Uterus (tissue), 4 donors: ENCODE results near the gene HMG20B. TPM values are rescaled to one million over a fixed set of nuclear protein-coding genes. Genes with fewer than 3 reads are reported as not detected.

Experiments
- DNase-seq, 2 donors: peaks; one replicate each; pipeline ENCODE4 v3.0.0-alpha.2; 2019 to 2020
- H3K27ac ChIP-seq, 2 donors: fragments of 200-600 bp; sonication (generic); 1 replicate in 1 of 2; 2 replicates in 1 of 2; pipeline ENCODE4 v1.5.1; 2016 to 2018
- H3K27me3 ChIP-seq, 2 donors: fragments of 200-600 bp; sonication (generic); one replicate each; pipeline ENCODE4 v1.5.1; 2018 to 2019; ENCODE audit warnings: control low read depth in 1 of 2
- H3K36me3 ChIP-seq, 2 donors: fragments of 200-600 bp; sonication (generic); one replicate each; pipeline ENCODE4 v1.5.1; 2019; ENCODE audit warnings: control low read depth in 1 of 2
- H3K4me1 ChIP-seq, 2 donors: fragments of 200-600 bp; sonication (generic); one replicate each; pipeline ENCODE4 v1.5.1; 2018 to 2019; ENCODE audit warnings: control low read depth in 1 of 2
- H3K4me3 ChIP-seq, 2 donors: fragments of 200-600 bp; sonication (generic); 1 replicate in 1 of 2; 2 replicates in 1 of 2; pipeline ENCODE4 v1.5.1; 2018 to 2019; ENCODE audit warnings: mild to moderate bottlenecking in 1 of 2
- H3K9me3 ChIP-seq, 2 donors: fragments of 200-600 bp; sonication (generic); one replicate each; pipeline ENCODE4 v1.5.1; 2019; ENCODE audit warnings: control low read depth in 1 of 2
- POLR2A ChIP-seq, 2 donors: fragments of 450-650 bp; IDR thresholded peaks; one replicate each; pipeline ENCODE4 v1.6.1; 2016; ENCODE audit warnings: antibody characterized with exemption in 2 of 2, mild to moderate bottlenecking in 1 of 2, moderate library complexity in 1 of 2
- intact Hi-C: fragments of 100-400 bp; cut with DNase I; formaldehyde crosslinking; loops from one replicate; pipeline ENCODE4 v1.15.1; 2023; ENCODE audit warnings: low total_unique reads
- total RNA-seq, 4 donors: library from RNA; depleted of rRNA in 3 of 4; stranded (reverse); fragments of >200 nt in 3 of 4; gene quantifications; one replicate each; pipeline versions ENCODE4 v1.1.0 to v1.2.4, GENCODE V29; 2014 to 2023
- TF ChIP-seq, protein P1 (sequence below), 4 experiments: fragments of 200-600 bp in 2 of 4; fragments of 450-650 bp in 2 of 4; sonication (generic) in 2 of 4; IDR thresholded peaks; one replicate each; pipeline ENCODE4 v1.5.1; 2016 to 2019; ENCODE audit warnings: antibody characterized with exemption in 4 of 4, mild to moderate bottlenecking in 2 of 4, moderate library complexity in 1 of 4
- donor health status: DM: yes; HTN: yes; CAD: no.

The HMG20B gene
- total RNA-seq, 4 donors from 2014 or later: 52.9 to 232 (median 63.6) TPM

DNA sequence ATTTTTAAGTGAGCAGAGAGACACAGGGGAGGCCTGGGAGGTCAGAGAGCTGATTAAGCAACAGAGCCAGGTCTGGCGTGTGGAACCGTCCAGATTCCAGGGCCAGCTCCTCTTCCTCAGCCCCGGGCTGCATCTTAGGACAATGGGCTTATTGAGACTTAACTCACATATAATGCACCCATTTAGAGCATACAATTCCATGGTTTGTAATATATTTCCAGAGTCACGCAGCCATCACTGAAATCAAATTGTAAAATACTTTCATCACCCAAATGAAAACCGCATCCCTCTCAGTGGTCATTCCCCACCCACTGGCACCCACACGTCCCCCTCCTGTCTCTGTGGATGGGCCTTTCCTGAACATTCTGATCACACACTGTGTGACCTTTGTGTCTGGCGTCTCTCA lies 2.1 kb upstream of the HMG20B start:
- Histone ChIP-seq H3K27me3 (no peaks in the 10 kb centered on the region), H3K36me3 (no peaks in the 10 kb centered on the region), H3K4me3 (no peak overlapping the region), H3K4me1 (peaks cover 0 to 6% of the 10 kb centered on the region in 2 donors), H3K27ac (no peak overlapping the region), H3K9me3 (no peaks in the 10 kb centered on the region)
- intact Hi-C loops: no loop called here
- TF ChIP-seq, protein P1, sequence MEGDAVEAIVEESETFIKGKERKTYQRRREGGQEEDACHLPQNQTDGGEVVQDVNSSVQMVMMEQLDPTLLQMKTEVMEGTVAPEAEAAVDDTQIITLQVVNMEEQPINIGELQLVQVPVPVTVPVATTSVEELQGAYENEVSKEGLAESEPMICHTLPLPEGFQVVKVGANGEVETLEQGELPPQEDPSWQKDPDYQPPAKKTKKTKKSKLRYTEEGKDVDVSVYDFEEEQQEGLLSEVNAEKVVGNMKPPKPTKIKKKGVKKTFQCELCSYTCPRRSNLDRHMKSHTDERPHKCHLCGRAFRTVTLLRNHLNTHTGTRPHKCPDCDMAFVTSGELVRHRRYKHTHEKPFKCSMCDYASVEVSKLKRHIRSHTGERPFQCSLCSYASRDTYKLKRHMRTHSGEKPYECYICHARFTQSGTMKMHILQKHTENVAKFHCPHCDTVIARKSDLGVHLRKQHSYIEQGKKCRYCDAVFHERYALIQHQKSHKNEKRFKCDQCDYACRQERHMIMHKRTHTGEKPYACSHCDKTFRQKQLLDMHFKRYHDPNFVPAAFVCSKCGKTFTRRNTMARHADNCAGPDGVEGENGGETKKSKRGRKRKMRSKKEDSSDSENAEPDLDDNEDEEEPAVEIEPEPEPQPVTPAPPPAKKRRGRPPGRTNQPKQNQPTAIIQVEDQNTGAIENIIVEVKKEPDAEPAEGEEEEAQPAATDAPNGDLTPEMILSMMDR (IDR thresholded peaks at IDR 0.05): no peak
- TF ChIP-seq POLR2A (IDR thresholded peaks at IDR 0.05): no peak
- DNase-seq: no peak

DNA sequence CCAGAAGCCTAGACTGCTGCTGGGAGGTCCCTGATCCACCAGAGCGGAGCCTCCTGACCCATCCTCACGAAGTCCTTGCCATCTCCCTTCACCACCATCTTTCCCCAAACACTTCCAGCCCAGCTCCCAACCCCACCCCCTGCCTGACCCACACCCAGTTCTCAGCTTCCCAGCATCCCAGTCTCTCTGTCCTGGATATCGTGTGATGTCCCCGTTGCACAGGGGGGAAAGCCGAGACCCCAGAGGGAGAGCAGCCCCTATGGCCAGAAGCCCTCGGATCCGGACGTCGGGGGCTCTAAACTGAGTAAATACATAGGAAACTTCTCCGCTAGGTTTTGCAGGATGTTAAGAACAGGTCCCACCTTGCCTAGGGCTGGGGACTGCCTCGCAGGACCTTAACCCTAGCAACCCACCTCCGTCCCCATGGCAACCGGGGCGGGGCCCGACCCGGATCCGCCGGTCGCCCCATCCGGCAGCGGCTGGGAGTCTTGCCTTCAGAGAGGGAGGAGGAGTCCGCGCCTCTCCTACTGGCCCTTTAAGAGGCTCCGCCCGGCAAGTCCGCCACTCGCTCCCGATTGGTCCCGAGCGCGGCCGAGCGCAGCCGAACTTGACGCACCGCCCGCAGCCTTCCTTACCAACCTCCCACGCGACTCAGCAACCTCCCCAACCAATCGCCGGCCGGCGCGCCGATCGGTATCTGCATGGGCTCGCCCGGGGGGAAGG lies 451 bp upstream of the HMG20B start:
- TF ChIP-seq POLR2A (IDR thresholded peaks at IDR 0.05): peak in 1 of 2 donors; percentile 14
- TF ChIP-seq, protein P1 (IDR thresholded peaks at IDR 0.05): no peak
- intact Hi-C loops: no loop called here

DNA sequence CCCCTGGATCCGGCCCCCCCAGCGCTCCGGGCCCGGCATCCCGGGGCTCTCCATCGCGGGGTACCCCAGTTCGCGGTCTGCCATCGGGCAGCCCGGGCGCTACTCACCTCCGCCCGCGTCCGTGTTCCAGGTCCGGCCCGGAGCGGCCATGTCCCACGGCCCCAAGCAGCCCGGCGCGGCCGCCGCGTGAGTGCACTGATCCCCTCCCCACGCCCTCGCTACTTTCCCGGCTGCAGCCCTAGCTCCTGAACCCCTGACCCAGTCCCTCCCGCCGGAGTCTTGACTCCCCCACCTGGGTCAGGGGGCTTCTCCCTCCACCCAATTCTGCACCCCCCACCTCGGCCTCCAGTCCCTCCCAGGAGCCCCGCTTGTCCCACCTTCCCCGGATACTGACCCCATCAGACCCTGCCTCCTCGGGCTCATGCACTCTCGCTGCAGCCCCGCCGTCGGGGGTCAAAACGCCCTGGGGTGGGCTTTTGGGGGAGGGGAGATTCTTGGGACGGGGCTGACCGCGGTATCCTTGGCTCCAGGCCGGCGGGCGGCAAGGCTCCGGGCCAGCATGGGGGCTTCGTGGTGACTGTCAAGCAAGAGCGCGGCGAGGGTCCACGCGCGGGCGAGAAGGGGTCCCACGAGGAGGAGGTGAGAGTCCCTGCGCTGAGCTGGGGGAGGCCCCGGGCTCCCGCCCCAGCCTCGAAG lies 566 bp downstream of the HMG20B start:
- no peaks in the 10 kb centered on the region for H3K9me3 ChIP-seq
- H3K27me3 ChIP-seq: no peaks in the 10 kb centered on the region
- intact Hi-C loops: no loop called here
- peaks cover 0 to 12% of the 10 kb centered on the region in 2 donors for H3K4me1 ChIP-seq
- H3K36me3 ChIP-seq: no peaks in the 10 kb centered on the region
- TF ChIP-seq POLR2A (IDR thresholded peaks at IDR 0.05): no peak
- TF ChIP-seq, protein P1 (IDR thresholded peaks at IDR 0.05): no peak
- H3K4me3 ChIP-seq: peak overlapping the region; percentile 87 to 89
- H3K27ac ChIP-seq: peak overlapping the region; percentile 74 to 83
- DNase-seq: peak in 1 of 2 donors; percentile 36

More for the DNA sequence above, 451 bp upstream of the HMG20B start:
- H3K4me1 ChIP-seq: peaks cover 0 to 12% of the 10 kb centered on the region in 2 donors
- peak overlapping the region; percentile 87 to 89 for H3K4me3 ChIP-seq
- H3K27me3 ChIP-seq: no peaks in the 10 kb centered on the region
- DNase-seq: peak; percentile 99 to 100
- no peaks in the 10 kb centered on the region for H3K9me3 ChIP-seq
- H3K36me3 ChIP-seq: no peaks in the 10 kb centered on the region
- peak overlapping the region; percentile 42 to 62 for H3K27ac ChIP-seq

GRCh38 chr19:3573858-3574637 lies 1.3 kb downstream of the HMG20B start:
- Histone ChIP-seq H3K36me3 (no peaks in the 10 kb centered on the region), H3K4me3 (peak overlapping the region; percentile 87 to 89), H3K4me1 (peaks cover 0 to 12% of the 10 kb centered on the region in 2 donors), H3K27me3 (no peaks in the 10 kb centered on the region), H3K27ac (no peak overlapping the region), H3K9me3 (no peaks in the 10 kb centered on the region)
- peak; percentile 71 to 77 for DNase-seq
- intact Hi-C loops: no loop called here
- TF ChIP-seq, protein P1 (IDR thresholded peaks at IDR 0.05): no peak
- no peak for TF ChIP-seq POLR2A (IDR thresholded peaks at IDR 0.05)
